Fibroblast of pulmonary artery (primary cell): ENCODE measurements around the gene FGF7.
A peak's percentile ranks its signal among the peaks of the same experiment; 100 is the strongest.
"Not testable (repeated sequence)": the region's sequence is repeated elsewhere in the genome, so short reads cannot be mapped to it uniquely, and the experiment has no call there.

Experiments used
- DNase-seq: peaks from one replicate; pipeline ENCODE4 v3.0.0-alpha.2; 2010; ENCODE audit warnings: low read depth
- H3K4me3 ChIP-seq: replicated peaks from 2 replicates; pipeline ENCODE4 v1.5.1; 2011; ENCODE audit warnings: low read depth, mild to moderate bottlenecking, control low read depth, low read length, moderate library complexity
- TF ChIP-seq, protein P1 (sequence below): IDR thresholded peaks from 2 replicates; pipeline ENCODE4 v1.5.1; 2011; ENCODE audit warnings: mild to moderate bottlenecking, control low read depth, low read length, inconsistent platforms; ENCODE audit errors: missing control alignments

FGF7 gene

DNA sequence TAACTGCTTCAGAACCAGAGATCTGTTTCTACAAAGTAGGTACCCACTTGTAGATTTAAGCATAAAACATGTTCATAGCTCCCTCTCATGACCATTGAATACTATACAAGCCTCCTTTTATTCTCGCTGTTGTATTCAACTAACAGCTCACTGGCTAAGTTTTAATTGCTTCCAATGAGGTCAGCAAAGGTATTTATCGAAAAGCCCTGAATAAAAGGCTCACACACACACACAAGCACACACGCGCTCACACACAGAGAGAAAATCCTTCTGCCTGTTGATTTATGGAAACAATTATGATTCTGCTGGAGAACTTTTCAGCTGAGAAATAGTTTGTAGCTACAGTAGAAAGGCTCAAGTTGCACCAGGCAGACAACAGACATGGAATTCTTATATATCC lies at the start of gene FGF7:
Gene FGF7, plus strand, starts transcription at position 222 of the 400 bp plus-strand sequence. CDS start 1,056 bp downstream, outside the sequence.
- TF ChIP-seq, protein P1, sequence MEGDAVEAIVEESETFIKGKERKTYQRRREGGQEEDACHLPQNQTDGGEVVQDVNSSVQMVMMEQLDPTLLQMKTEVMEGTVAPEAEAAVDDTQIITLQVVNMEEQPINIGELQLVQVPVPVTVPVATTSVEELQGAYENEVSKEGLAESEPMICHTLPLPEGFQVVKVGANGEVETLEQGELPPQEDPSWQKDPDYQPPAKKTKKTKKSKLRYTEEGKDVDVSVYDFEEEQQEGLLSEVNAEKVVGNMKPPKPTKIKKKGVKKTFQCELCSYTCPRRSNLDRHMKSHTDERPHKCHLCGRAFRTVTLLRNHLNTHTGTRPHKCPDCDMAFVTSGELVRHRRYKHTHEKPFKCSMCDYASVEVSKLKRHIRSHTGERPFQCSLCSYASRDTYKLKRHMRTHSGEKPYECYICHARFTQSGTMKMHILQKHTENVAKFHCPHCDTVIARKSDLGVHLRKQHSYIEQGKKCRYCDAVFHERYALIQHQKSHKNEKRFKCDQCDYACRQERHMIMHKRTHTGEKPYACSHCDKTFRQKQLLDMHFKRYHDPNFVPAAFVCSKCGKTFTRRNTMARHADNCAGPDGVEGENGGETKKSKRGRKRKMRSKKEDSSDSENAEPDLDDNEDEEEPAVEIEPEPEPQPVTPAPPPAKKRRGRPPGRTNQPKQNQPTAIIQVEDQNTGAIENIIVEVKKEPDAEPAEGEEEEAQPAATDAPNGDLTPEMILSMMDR, result no peak
- peak within 1 kb of the TSS; percentile 38 for H3K4me3 ChIP-seq
- peak; percentile 43 for DNase-seq

DNA sequence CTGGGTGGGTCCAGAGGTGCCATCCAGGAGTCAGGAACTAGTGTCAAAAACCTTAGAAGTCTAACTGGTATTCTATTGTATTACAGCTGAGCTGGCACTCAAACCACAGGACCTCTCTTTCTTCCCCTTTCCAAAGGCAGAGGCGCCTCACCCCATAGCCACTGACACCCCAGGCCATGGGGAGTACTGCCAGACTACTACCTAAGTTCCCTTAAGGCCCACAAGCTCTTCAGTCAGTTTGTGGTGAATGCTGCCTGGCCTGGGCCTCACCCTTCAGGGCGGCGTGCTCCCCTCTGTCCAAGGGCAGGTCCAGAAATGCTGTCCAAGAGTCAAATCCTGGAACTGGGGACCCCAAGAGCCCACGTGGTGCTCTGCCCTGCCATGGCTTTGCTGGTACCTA lies 43.0 kb upstream of the FGF7 start:
- H3K4me3 ChIP-seq, result no peak overlapping the region
- DNase-seq, result no peak
- TF ChIP-seq, protein P1, result no peak

DNA sequence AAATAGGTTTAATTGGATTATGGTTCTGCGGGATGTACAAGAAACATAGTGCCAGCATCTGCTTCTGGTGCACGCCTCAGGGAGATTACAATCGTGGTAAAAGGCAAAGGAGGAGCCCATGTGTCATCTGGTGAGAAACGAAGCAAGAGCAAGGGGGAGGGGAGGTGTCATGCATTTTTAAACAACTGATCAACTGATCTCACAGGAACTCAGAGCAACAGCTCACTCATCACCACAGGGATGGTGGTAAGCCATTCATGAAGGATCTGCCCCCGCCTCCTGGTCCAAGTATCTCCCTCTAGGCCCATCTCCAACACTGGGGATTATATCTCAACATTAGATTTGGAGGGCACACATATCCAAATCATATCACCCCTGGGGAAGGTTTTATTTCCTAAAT lies 42.1 kb upstream of the FGF7 start:
- TF ChIP-seq, protein P1, result no peak
- no peak overlapping the region for H3K4me3 ChIP-seq
- no peak for DNase-seq

DNA sequence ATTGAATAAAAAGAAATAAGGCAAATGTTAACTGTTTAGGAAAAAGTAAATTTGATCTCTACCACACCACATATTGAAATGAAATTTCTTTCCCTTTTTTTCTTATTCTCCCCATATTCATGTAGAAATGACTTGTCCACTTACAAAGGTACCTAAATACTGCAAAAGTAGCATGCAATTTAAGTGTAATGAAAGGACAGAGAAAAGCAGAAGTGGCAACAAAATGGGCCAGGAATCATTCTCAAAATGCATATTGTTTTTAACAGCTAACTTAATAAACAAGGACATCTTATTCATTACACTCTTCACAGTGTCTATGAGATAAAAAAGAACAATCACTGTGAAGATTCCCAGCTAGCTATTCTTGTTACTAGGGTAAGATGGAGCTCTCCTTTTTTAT lies 40.6 kb upstream of the FGF7 start:
- H3K4me3 ChIP-seq, result no peak overlapping the region
- no peak for DNase-seq
- TF ChIP-seq, protein P1, result no peak

GRCh38 chr15:49383266-49383665 lies 39.8 kb upstream of the FGF7 start:
- TF ChIP-seq, protein P1, result no peak
- no peak overlapping the region for H3K4me3 ChIP-seq
- DNase-seq, result peak; percentile 18

DNA sequence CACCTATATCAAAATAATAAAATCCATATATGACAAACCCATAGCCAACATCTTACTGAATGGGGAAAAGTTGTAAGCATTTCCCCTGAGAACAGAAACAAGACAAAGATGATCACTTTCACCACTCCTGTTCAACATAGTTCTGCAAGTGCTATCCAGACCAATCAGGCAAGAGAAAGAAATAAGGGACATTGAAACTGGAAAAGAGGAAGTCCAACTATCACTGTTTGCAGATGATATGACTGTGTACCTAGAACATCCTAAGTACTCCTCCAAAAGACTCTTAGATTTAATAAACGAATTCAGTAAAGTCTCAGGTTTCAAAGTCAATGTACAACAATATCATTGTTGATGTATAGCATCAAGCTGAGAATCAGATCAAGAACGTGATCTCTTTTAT lies 35.6 kb upstream of the FGF7 start:
- TF ChIP-seq, protein P1, result no peak
- H3K4me3 ChIP-seq, result no peak overlapping the region
- no peak for DNase-seq

GRCh38 chr15:49402515-49403296 lies 20.3 kb upstream of the FGF7 start:
- H3K4me3 ChIP-seq, DNase-seq: not testable (repeated sequence)
